H1 (cell line): ENCODE measurements around the gene JOSD2. TPM values are rescaled to one million over a fixed set of nuclear protein-coding genes. Genes with fewer than 3 reads are reported as not detected.

Experiments used
- CTCF ChIA-PET: fragments of 300-600 bp; sonication (Branson Sonifier 250); formaldehyde crosslinking; loops from one replicate; lab custom pipeline; 2021; ENCODE audit not compliant: partially characterized antibody; lab: Charles Lee
- POLR2A ChIA-PET: fragments of 300-600 bp; sonication (Branson Sonifier 250); formaldehyde crosslinking; loops from one replicate; lab custom pipeline; 2021; ENCODE audit warnings: inconsistent platforms; ENCODE audit not compliant: partially characterized antibody; lab: Charles Lee
- DNase-seq, 2 experiments: peaks; one replicate each; pipeline versions ENCODE4 v3.0.0 to v3.0.0-alpha.2; 2010 to 2022; ENCODE audit warnings: low spot score in 2 of 2, low read depth in 1 of 2, mixed read lengths in 1 of 2
- FAIRE-seq: peaks from 2 replicates; lab custom pipeline; 2011; peaks lifted over from hg19 to GRCh38; lab: Jason Lieb, UNC
- H2AFZ ChIP-seq: 2 replicates; pipeline ENCODE4 v1.8.1; 2012; ENCODE audit warnings: low read length, inconsistent platforms
- H2AK5ac ChIP-seq: 2 replicates; pipeline ENCODE4 v1.6.1; 2013; ENCODE audit warnings: low read depth, low read length
- H2BK120ac ChIP-seq: replicated peaks from 2 replicates; pipeline ENCODE3; 2013; ENCODE audit warnings: low read depth, low read length, inconsistent platforms
- H2BK12ac ChIP-seq: 2 replicates; pipeline ENCODE4 v1.6.1; 2013; ENCODE audit warnings: low read depth, low read length
- H2BK15ac ChIP-seq: 2 replicates; pipeline ENCODE4 v1.6.1; 2013; ENCODE audit warnings: low read length
- H2BK20ac ChIP-seq: 2 replicates; pipeline ENCODE4 v1.6.1; 2013; ENCODE audit warnings: low read length
- H2BK5ac ChIP-seq: 2 replicates; pipeline ENCODE4 v1.6.1; 2013; ENCODE audit warnings: low read depth, low read length
- H3K14ac ChIP-seq: 2 replicates; pipeline ENCODE4 v1.6.1; 2013; ENCODE audit warnings: inconsistent platforms; ENCODE audit not compliant: insufficient read length
- H3K18ac ChIP-seq: 2 replicates; pipeline ENCODE4 v1.6.1; 2013; ENCODE audit warnings: low read length; ENCODE audit errors: extremely low read depth
- H3K23ac ChIP-seq: 2 replicates; pipeline ENCODE4 v1.6.1; 2013; ENCODE audit warnings: inconsistent platforms; ENCODE audit not compliant: insufficient read length
- H3K23me2 ChIP-seq: 2 replicates; pipeline ENCODE4 v1.6.1; 2013; ENCODE audit warnings: low read depth, low read length
- H3K27ac ChIP-seq: 2 replicates; pipeline ENCODE4 v1.6.1; 2011; ENCODE audit warnings: low read depth, low read length, inconsistent platforms
- H3K27me3 ChIP-seq, 4 experiments: replicated peaks in 1 of 4; 1 replicate in 1 of 4; 2 replicates in 3 of 4; pipeline versions ENCODE4 v1.6.1 to v1.8.1; 2011 to 2013; ENCODE audit warnings: low read length in 3 of 4, mild to moderate bottlenecking in 3 of 4, inconsistent platforms in 2 of 4, mixed read lengths in 2 of 4, moderate library complexity in 1 of 4; ENCODE audit not compliant: control insufficient read depth in 3 of 4, insufficient read depth in 3 of 4; ENCODE audit errors: extremely low read depth in 1 of 4
- H3K36me3 ChIP-seq, 4 experiments: 2 replicates each; pipeline versions ENCODE4 v1.6.1 to v1.8.1; 2011 to 2013; ENCODE audit warnings: mild to moderate bottlenecking in 4 of 4, low read length in 3 of 4, moderate library complexity in 2 of 4, control low read depth in 1 of 4, inconsistent platforms in 1 of 4; ENCODE audit not compliant: insufficient read depth in 4 of 4, control insufficient read depth in 2 of 4
- H3K4ac ChIP-seq: replicated peaks from 2 replicates; pipeline ENCODE3; 2013; ENCODE audit warnings: low read length, low read depth, mixed read lengths, inconsistent platforms; ENCODE audit not compliant: insufficient read length
- H3K4me1 ChIP-seq, 4 experiments: replicated peaks in 1 of 4; 1 replicate in 1 of 4; 2 replicates in 3 of 4; pipeline versions ENCODE4 v1.6.1 to v1.8.1; 2011 to 2013; ENCODE audit warnings: low read length in 3 of 4, inconsistent platforms in 2 of 4, mixed read lengths in 1 of 4; ENCODE audit not compliant: insufficient read depth in 4 of 4, control insufficient read depth in 3 of 4
- H3K4me2 ChIP-seq, 2 experiments: 2 replicates each; pipeline versions ENCODE4 v1.6.1 to v1.8.1; 2011 to 2013; ENCODE audit warnings: low read depth in 2 of 2, low read length in 2 of 2, control low read depth in 1 of 2, inconsistent platforms in 1 of 2, mild to moderate bottlenecking in 1 of 2; ENCODE audit not compliant: insufficient read depth in 1 of 2
- H3K4me3 ChIP-seq, 4 experiments: fragments of 200-600, 300-600 bp in 1 of 4; sonication (generic), shearing (Covaris generic), sonication (Bioruptor Twin) in 1 of 4; 2 replicates each; pipeline versions ENCODE4 v1.5.1 to v1.8.1; 2011 to 2016; ENCODE audit warnings: low read length in 4 of 4, low read depth in 3 of 4, control low read depth in 2 of 4, inconsistent platforms in 2 of 4, mild to moderate bottlenecking in 2 of 4, mixed read lengths in 1 of 4, moderate library complexity in 1 of 4; ENCODE audit not compliant: insufficient read depth in 2 of 4; ENCODE audit errors: extremely low read depth in 1 of 4
- H3K56ac ChIP-seq: replicated peaks from 2 replicates; pipeline ENCODE3; 2013; ENCODE audit warnings: low read depth, mild to moderate bottlenecking, mixed read lengths, low read length, inconsistent platforms; ENCODE audit not compliant: insufficient read length
- H3K79me1 ChIP-seq: 2 replicates; pipeline ENCODE4 v1.6.1; 2013; ENCODE audit warnings: low read depth, low read length, control low read depth
- H3K79me2 ChIP-seq, 2 experiments: 2 replicates each; pipeline versions ENCODE4 v1.6.1 to v1.8.1; 2012 to 2013; ENCODE audit warnings: low read length in 2 of 2, mild to moderate bottlenecking in 2 of 2, inconsistent platforms in 1 of 2; ENCODE audit not compliant: insufficient read depth in 2 of 2, control insufficient read depth in 1 of 2
- H3K9ac ChIP-seq, 4 experiments: replicated peaks in 1 of 4; 1 replicate in 1 of 4; 2 replicates in 3 of 4; pipeline versions ENCODE4 v1.6.1 to v1.8.1; 2011 to 2013; ENCODE audit warnings: low read depth in 3 of 4, low read length in 3 of 4, control low read depth in 2 of 4, mild to moderate bottlenecking in 2 of 4, moderate library complexity in 2 of 4, inconsistent platforms in 1 of 4; ENCODE audit errors: extremely low read depth in 1 of 4
- H3K9me3 ChIP-seq, 2 experiments: 2 replicates each; pipeline versions ENCODE4 v1.6.1 to v1.8.1; 2012 to 2013; ENCODE audit warnings: mild to moderate bottlenecking in 2 of 2, moderate library complexity in 2 of 2, control low read depth in 1 of 2, inconsistent platforms in 1 of 2, low read depth in 1 of 2, low read length in 1 of 2, mixed read lengths in 1 of 2; ENCODE audit not compliant: insufficient read depth in 2 of 2
- H4K20me1 ChIP-seq, 2 experiments: replicated peaks in 1 of 2; 2 replicates each; pipeline versions ENCODE3 to v1.8.1; 2011 to 2013; ENCODE audit warnings: inconsistent platforms in 2 of 2, low read length in 2 of 2, mild to moderate bottlenecking in 1 of 2; ENCODE audit not compliant: insufficient read depth in 2 of 2, control insufficient read depth in 1 of 2
- H4K5ac ChIP-seq: 2 replicates; pipeline ENCODE4 v1.6.1; 2013; ENCODE audit warnings: low read length, low read depth, mixed read lengths, inconsistent platforms; ENCODE audit not compliant: insufficient read length
- H4K8ac ChIP-seq: 2 replicates; pipeline ENCODE4 v1.8.0; 2013; ENCODE audit warnings: mild to moderate bottlenecking, moderate library complexity, low read length, inconsistent platforms; ENCODE audit not compliant: insufficient read depth; ENCODE audit errors: extremely low read depth
- H4K91ac ChIP-seq: replicated peaks from 2 replicates; pipeline ENCODE3; 2013; ENCODE audit warnings: low read length, mixed read lengths, inconsistent platforms; ENCODE audit not compliant: insufficient read length
- CBX8 ChIP-seq: fragments of 300-800, 300-1000 bp; sonication (generic); IDR thresholded peaks from 2 replicates; pipeline ENCODE4 v1.7.1; 2016; ENCODE audit warnings: low read depth, low read length, borderline replicate concordance
- WGBS, 2 experiments: shearing (Covaris generic) in 1 of 2; methylation state at CpG; one replicate each; pipeline versions ENCODE4 v1.1.6 to v1.1.7; 2013 to 2015; ENCODE audit warnings: low lambda C conversion rate in 2 of 2, mixed read lengths in 2 of 2, inconsistent platforms in 1 of 2, low coverage in 1 of 2, missing lambda C conversion rate in 1 of 2; ENCODE audit not compliant: insufficient replicate concordance in 2 of 2, insufficient coverage in 1 of 2, insufficient read length in 1 of 2; ENCODE audit errors: extremely low coverage in 1 of 2, missing lambda C conversion rate in 1 of 2; 5-methylcytosine and 5-hydroxymethylcytosine counted together
- polyA plus RNA-seq, 7 experiments: library from polyadenylated mRNA; depleted of rRNA in 3 of 7; stranded (reverse) in 5 of 7; unstranded in 2 of 7; fragments of >200 nt in 5 of 7; fragments of 200-250 nt in 2 of 7; gene quantifications; 1 replicate in 5 of 7; 2 replicates in 1 of 7; 4 replicates in 1 of 7; pipeline versions ENCODE4 v1.2.1 to v1.2.3, GENCODE V29; 2011 to 2013; ENCODE audit warnings: missing spikeins in 2 of 7, mixed read lengths in 2 of 7
- total RNA-seq: library from RNA; stranded (reverse); fragmentation: NEBNext Ultra II Directional; extraction: Animal tissue kit (Norgen Biotek cat#: 25700); gene quantifications from 2 replicates; pipeline ENCODE4 v1.2.1, GENCODE V29; 2021

The JOSD2 gene
- total and polyA plus RNA-seq, 2 of the 8 experiments (the other 6 are each of a cell fraction or from before 2014, with no cell fraction given) = 1.9 to 6.6 TPM

DNA sequence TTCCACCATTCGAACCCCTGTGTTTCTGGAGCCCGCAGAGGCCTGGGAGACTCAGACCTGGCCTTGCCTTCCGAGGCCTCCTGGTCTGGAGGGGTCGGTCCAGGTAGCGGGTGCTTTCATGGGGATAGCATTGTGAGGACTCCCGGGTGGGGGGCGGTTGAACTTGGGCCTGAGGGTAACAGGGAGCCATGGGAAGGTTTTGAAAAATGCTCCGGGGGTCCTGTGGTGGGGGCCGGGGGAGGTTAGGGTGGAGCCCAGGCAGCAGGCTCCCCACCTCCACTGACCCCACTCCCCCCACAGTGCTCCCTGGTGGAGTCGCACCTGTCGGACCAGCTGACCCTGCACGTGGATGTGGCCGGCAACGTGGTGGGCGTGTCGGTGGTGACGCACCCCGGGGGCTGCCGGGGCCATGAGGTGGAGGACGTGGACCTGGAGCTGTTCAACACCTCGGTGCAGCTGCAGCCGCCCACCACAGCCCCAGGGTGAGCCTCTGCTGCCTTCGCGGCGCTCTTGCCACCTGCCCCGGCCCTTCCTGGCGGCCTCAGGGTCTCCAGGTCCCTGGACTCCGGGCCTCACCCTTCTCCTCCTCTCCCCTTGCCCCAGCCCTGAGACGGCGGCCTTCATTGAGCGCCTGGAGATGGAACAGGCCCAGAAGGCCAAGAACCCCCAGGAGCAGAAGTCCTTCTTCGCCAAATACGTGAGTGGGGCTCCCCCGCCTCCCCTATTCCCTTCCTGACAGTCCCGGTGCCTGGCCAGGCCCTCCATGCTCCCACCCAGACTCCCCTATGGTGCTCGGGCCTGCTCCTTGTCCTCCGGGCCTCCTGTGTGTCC is 30.5 kb downstream of the JOSD2 start:
- Histone ChIP-seq H2AK5ac (no peak overlapping the region), H2BK120ac (no peak overlapping the region), H3K36me3 (peaks cover 2 to 51% (median 12%) of the 10 kb centered on the region in 4 experiments; a peak in 6 of 8 replicates), H2AFZ (no peak overlapping the region), H3K9me3 (peaks cover 9 to 16% of the 10 kb centered on the region in 2 experiments; a peak in 3 of 4 replicates), H3K14ac (no peak overlapping the region)
- WGBS, 2 experiments = 90% methylated on average over 21 of the region's 37 CpGs; no CpG with 5 or more reads in 1 of the 2 experiments
- TF ChIP-seq CBX8 = no peak
- TF ChIP-seq, all 59 proteins: peak for 0
- Histone ChIP-seq H3K79me2 (peaks cover 4 to 16% of the 10 kb centered on the region in 2 experiments; a peak in 3 of 4 replicates), H3K23ac (no peak overlapping the region), H3K4me1 (no peaks in the 10 kb centered on the region), H2BK20ac (no peak overlapping the region), H2BK5ac (no peak overlapping the region), H3K9ac (no peak overlapping the region), H3K56ac (no peak overlapping the region), H3K4me3 (no peak overlapping the region), H3K23me2 (peaks cover 2% of the 10 kb centered on the region; the same call in 1 of the 2 replicates), H4K91ac (no peak overlapping the region), H4K5ac (no peak overlapping the region), H2BK12ac (no peak overlapping the region), H3K18ac (no peak overlapping the region), H3K79me1 (peaks cover 10% of the 10 kb centered on the region), H3K4ac (no peak overlapping the region), H2BK15ac (no peak overlapping the region), H3K27me3 (peaks cover 0 to 2% (median 0%) of the 10 kb centered on the region in 4 experiments; a peak in 2 of 7 replicates), H3K4me2 (no peak overlapping the region), H4K20me1 (peaks cover 7 to 8% of the 10 kb centered on the region in 2 experiments), H4K8ac (no peak overlapping the region), H3K27ac (no peak overlapping the region)
- POLR2A ChIA-PET = interaction anchor here (1.1 to 2.5 kb wide), 3 partner anchors 14 to 112 kb away, joined by 3 to 8 read pairs (median 5); no protein-coding TSS in a partner anchor
- DNase-seq = no peak
- CTCF ChIA-PET = interaction anchor here (1.5 to 2.6 kb wide), 3 partner anchors 30 to 212 kb away, joined by 3 to 18 read pairs (median 13); partner anchors contain the start of gene JOSD2
- no peak for FAIRE-seq
